GM12892 (cell line): Measurements from ENCODE around the gene GGNBP2.
"Not testable (repeated sequence)": the region's sequence is repeated elsewhere in the genome, so short reads cannot be mapped to it uniquely, and the experiment has no call there.

ENCODE experiments used
- DNase-seq: peaks from one replicate; pipeline ENCODE4 v3.0.0; 2011; ENCODE audit not compliant: insufficient read length
- FAIRE-seq: peaks from 2 replicates; lab custom pipeline; 2011; peaks lifted over from hg19 to GRCh38; lab: Jason Lieb, UNC
- POLR2A ChIP-seq: IDR thresholded peaks from 2 replicates; pipeline ENCODE4 v1.6.1; 2011; ENCODE audit warnings: low read depth, low read length, control low read depth
- POLR2AphosphoS5 ChIP-seq: IDR thresholded peaks from 2 replicates; pipeline ENCODE4 v1.6.1; 2011; ENCODE audit warnings: low read depth, low read length, control low read depth
- TAF1 ChIP-seq: IDR thresholded peaks from 2 replicates; pipeline ENCODE4 v1.6.1; 2011; ENCODE audit warnings: low read depth, mild to moderate bottlenecking, control low read depth, low read length, borderline replicate concordance

GGNBP2 gene

GRCh38 chr17:36505171-36505570, 39.5 kb upstream of the GGNBP2 start:
- no peak for FAIRE-seq
- TF ChIP-seq TAF1 (no peak), POLR2AphosphoS5 (no peak), POLR2A (no peak)
- no peak for DNase-seq

GRCh38 chr17:36506249-36506826, 38.4 kb upstream of the GGNBP2 start:
- FAIRE-seq (no peak), DNase-seq (no peak)
- TF ChIP-seq TAF1 (no peak), POLR2AphosphoS5 (no peak), POLR2A (no peak)

- FAIRE-seq, result no peak
These were observed 37.9 kb upstream of the GGNBP2 start for GRCh38 chr17:36506831-36507230.

GRCh38 chr17:36507266-36507665, 37.5 kb upstream of the GGNBP2 start:
- TF ChIP-seq TAF1 (no peak), POLR2AphosphoS5 (no peak), POLR2A (no peak)
- FAIRE-seq, result no peak
- DNase-seq, result no peak

More at GRCh38 chr17:36506831-36507230, 37.9 kb upstream of the GGNBP2 start:
- TF ChIP-seq POLR2AphosphoS5, result no peak
- TF ChIP-seq TAF1, result no peak
- no peak for TF ChIP-seq POLR2A
- no peak for DNase-seq

GRCh38 chr17:36508439-36508838, 36.3 kb upstream of the GGNBP2 start:
- not testable (repeated sequence) for DNase-seq, FAIRE-seq

- FAIRE-seq (no peak), DNase-seq (no peak)
- no peak for TF ChIP-seq TAF1
- no peak for TF ChIP-seq POLR2AphosphoS5
- TF ChIP-seq POLR2A, result no peak
These were observed 35.3 kb upstream of the GGNBP2 start for GRCh38 chr17:36509272-36509985.

- no peak for TF ChIP-seq POLR2AphosphoS5
- TF ChIP-seq TAF1, result no peak
- no peak for TF ChIP-seq POLR2A
- no peak for FAIRE-seq
- no peak for DNase-seq
These were observed 34.1 kb upstream of the GGNBP2 start for GRCh38 chr17:36510636-36511035.

- DNase-seq (no peak), FAIRE-seq (no peak)
- TF ChIP-seq TAF1, result no peak
- no peak for TF ChIP-seq POLR2A
- TF ChIP-seq POLR2AphosphoS5, result no peak
These were observed 33.5 kb upstream of the GGNBP2 start for GRCh38 chr17:36511216-36511615.

- DNase-seq, result no peak
- FAIRE-seq, result no peak
- TF ChIP-seq POLR2AphosphoS5, result 0 out of 2 replicates have a peak, but pooled peaks have one; percentile 7
- TF ChIP-seq TAF1, result no peak
- no peak for TF ChIP-seq POLR2A
These were observed 32.1 kb upstream of the GGNBP2 start for GRCh38 chr17:36512641-36513040.

- DNase-seq (no peak), FAIRE-seq (no peak)
- TF ChIP-seq TAF1 (no peak), POLR2A (no peak), POLR2AphosphoS5 (no peak)
These were observed 29.9 kb upstream of the GGNBP2 start for GRCh38 chr17:36514856-36515255.

- no peak for FAIRE-seq
- TF ChIP-seq TAF1 (no peak), POLR2AphosphoS5 (no peak), POLR2A (no peak)
- no peak for DNase-seq
These were observed 28.9 kb upstream of the GGNBP2 start for GRCh38 chr17:36515837-36516236.

GRCh38 chr17:36523113-36523512, 21.6 kb upstream of the GGNBP2 start:
- TF ChIP-seq TAF1, result no peak
- TF ChIP-seq POLR2A, result no peak
- no peak for TF ChIP-seq POLR2AphosphoS5
- DNase-seq (no peak), FAIRE-seq (no peak)
